H1 (cell line): Measurements from ENCODE around the gene PLXNB1. TPM values are rescaled to one million over a fixed set of nuclear protein-coding genes. Genes with fewer than 3 reads are reported as not detected.

ENCODE experiments used
- CTCF ChIA-PET: fragments of 300-600 bp; sonication (Branson Sonifier 250); formaldehyde crosslinking; loops from one replicate; lab custom pipeline; 2021; ENCODE audit not compliant: partially characterized antibody; lab: Charles Lee
- POLR2A ChIA-PET: fragments of 300-600 bp; sonication (Branson Sonifier 250); formaldehyde crosslinking; loops from one replicate; lab custom pipeline; 2021; ENCODE audit warnings: inconsistent platforms; ENCODE audit not compliant: partially characterized antibody; lab: Charles Lee
- DNase-seq, 2 experiments: peaks; one replicate each; pipeline versions ENCODE4 v3.0.0 to v3.0.0-alpha.2; 2010 to 2022; ENCODE audit warnings: low spot score in 2 of 2, low read depth in 1 of 2, mixed read lengths in 1 of 2
- FAIRE-seq: peaks from 2 replicates; lab custom pipeline; 2011; peaks lifted over from hg19 to GRCh38; lab: Jason Lieb, UNC
- H2AFZ ChIP-seq: 2 replicates; pipeline ENCODE4 v1.8.1; 2012; ENCODE audit warnings: low read length, inconsistent platforms
- H2AK5ac ChIP-seq: 2 replicates; pipeline ENCODE4 v1.6.1; 2013; ENCODE audit warnings: low read depth, low read length
- H2BK120ac ChIP-seq: replicated peaks from 2 replicates; pipeline ENCODE3; 2013; ENCODE audit warnings: low read depth, low read length, inconsistent platforms
- H2BK12ac ChIP-seq: 2 replicates; pipeline ENCODE4 v1.6.1; 2013; ENCODE audit warnings: low read depth, low read length
- H2BK15ac ChIP-seq: 2 replicates; pipeline ENCODE4 v1.6.1; 2013; ENCODE audit warnings: low read length
- H2BK20ac ChIP-seq: 2 replicates; pipeline ENCODE4 v1.6.1; 2013; ENCODE audit warnings: low read length
- H2BK5ac ChIP-seq: 2 replicates; pipeline ENCODE4 v1.6.1; 2013; ENCODE audit warnings: low read depth, low read length
- H3K14ac ChIP-seq: 2 replicates; pipeline ENCODE4 v1.6.1; 2013; ENCODE audit warnings: inconsistent platforms; ENCODE audit not compliant: insufficient read length
- H3K18ac ChIP-seq: 2 replicates; pipeline ENCODE4 v1.6.1; 2013; ENCODE audit warnings: low read length; ENCODE audit errors: extremely low read depth
- H3K23ac ChIP-seq: 2 replicates; pipeline ENCODE4 v1.6.1; 2013; ENCODE audit warnings: inconsistent platforms; ENCODE audit not compliant: insufficient read length
- H3K23me2 ChIP-seq: 2 replicates; pipeline ENCODE4 v1.6.1; 2013; ENCODE audit warnings: low read depth, low read length
- H3K27ac ChIP-seq: 2 replicates; pipeline ENCODE4 v1.6.1; 2011; ENCODE audit warnings: low read depth, low read length, inconsistent platforms
- H3K27me3 ChIP-seq, 4 experiments: replicated peaks in 1 of 4; 1 replicate in 1 of 4; 2 replicates in 3 of 4; pipeline versions ENCODE4 v1.6.1 to v1.8.1; 2011 to 2013; ENCODE audit warnings: low read length in 3 of 4, mild to moderate bottlenecking in 3 of 4, inconsistent platforms in 2 of 4, mixed read lengths in 2 of 4, moderate library complexity in 1 of 4; ENCODE audit not compliant: control insufficient read depth in 3 of 4, insufficient read depth in 3 of 4; ENCODE audit errors: extremely low read depth in 1 of 4
- H3K36me3 ChIP-seq, 4 experiments: 2 replicates each; pipeline versions ENCODE4 v1.6.1 to v1.8.1; 2011 to 2013; ENCODE audit warnings: mild to moderate bottlenecking in 4 of 4, low read length in 3 of 4, moderate library complexity in 2 of 4, control low read depth in 1 of 4, inconsistent platforms in 1 of 4; ENCODE audit not compliant: insufficient read depth in 4 of 4, control insufficient read depth in 2 of 4
- H3K4ac ChIP-seq: replicated peaks from 2 replicates; pipeline ENCODE3; 2013; ENCODE audit warnings: low read length, low read depth, mixed read lengths, inconsistent platforms; ENCODE audit not compliant: insufficient read length
- H3K4me1 ChIP-seq, 4 experiments: replicated peaks in 1 of 4; 1 replicate in 1 of 4; 2 replicates in 3 of 4; pipeline versions ENCODE4 v1.6.1 to v1.8.1; 2011 to 2013; ENCODE audit warnings: low read length in 3 of 4, inconsistent platforms in 2 of 4, mixed read lengths in 1 of 4; ENCODE audit not compliant: insufficient read depth in 4 of 4, control insufficient read depth in 3 of 4
- H3K4me2 ChIP-seq, 2 experiments: 2 replicates each; pipeline versions ENCODE4 v1.6.1 to v1.8.1; 2011 to 2013; ENCODE audit warnings: low read depth in 2 of 2, low read length in 2 of 2, control low read depth in 1 of 2, inconsistent platforms in 1 of 2, mild to moderate bottlenecking in 1 of 2; ENCODE audit not compliant: insufficient read depth in 1 of 2
- H3K4me3 ChIP-seq, 4 experiments: fragments of 200-600, 300-600 bp in 1 of 4; sonication (generic), shearing (Covaris generic), sonication (Bioruptor Twin) in 1 of 4; 2 replicates each; pipeline versions ENCODE4 v1.5.1 to v1.8.1; 2011 to 2016; ENCODE audit warnings: low read length in 4 of 4, low read depth in 3 of 4, control low read depth in 2 of 4, inconsistent platforms in 2 of 4, mild to moderate bottlenecking in 2 of 4, mixed read lengths in 1 of 4, moderate library complexity in 1 of 4; ENCODE audit not compliant: insufficient read depth in 2 of 4; ENCODE audit errors: extremely low read depth in 1 of 4
- H3K56ac ChIP-seq: replicated peaks from 2 replicates; pipeline ENCODE3; 2013; ENCODE audit warnings: low read depth, mild to moderate bottlenecking, mixed read lengths, low read length, inconsistent platforms; ENCODE audit not compliant: insufficient read length
- H3K79me1 ChIP-seq: 2 replicates; pipeline ENCODE4 v1.6.1; 2013; ENCODE audit warnings: low read depth, low read length, control low read depth
- H3K79me2 ChIP-seq, 2 experiments: 2 replicates each; pipeline versions ENCODE4 v1.6.1 to v1.8.1; 2012 to 2013; ENCODE audit warnings: low read length in 2 of 2, mild to moderate bottlenecking in 2 of 2, inconsistent platforms in 1 of 2; ENCODE audit not compliant: insufficient read depth in 2 of 2, control insufficient read depth in 1 of 2
- H3K9ac ChIP-seq, 4 experiments: replicated peaks in 1 of 4; 1 replicate in 1 of 4; 2 replicates in 3 of 4; pipeline versions ENCODE4 v1.6.1 to v1.8.1; 2011 to 2013; ENCODE audit warnings: low read depth in 3 of 4, low read length in 3 of 4, control low read depth in 2 of 4, mild to moderate bottlenecking in 2 of 4, moderate library complexity in 2 of 4, inconsistent platforms in 1 of 4; ENCODE audit errors: extremely low read depth in 1 of 4
- H3K9me3 ChIP-seq, 2 experiments: 2 replicates each; pipeline versions ENCODE4 v1.6.1 to v1.8.1; 2012 to 2013; ENCODE audit warnings: mild to moderate bottlenecking in 2 of 2, moderate library complexity in 2 of 2, control low read depth in 1 of 2, inconsistent platforms in 1 of 2, low read depth in 1 of 2, low read length in 1 of 2, mixed read lengths in 1 of 2; ENCODE audit not compliant: insufficient read depth in 2 of 2
- H4K20me1 ChIP-seq, 2 experiments: replicated peaks in 1 of 2; 2 replicates each; pipeline versions ENCODE3 to v1.8.1; 2011 to 2013; ENCODE audit warnings: inconsistent platforms in 2 of 2, low read length in 2 of 2, mild to moderate bottlenecking in 1 of 2; ENCODE audit not compliant: insufficient read depth in 2 of 2, control insufficient read depth in 1 of 2
- H4K5ac ChIP-seq: 2 replicates; pipeline ENCODE4 v1.6.1; 2013; ENCODE audit warnings: low read length, low read depth, mixed read lengths, inconsistent platforms; ENCODE audit not compliant: insufficient read length
- H4K8ac ChIP-seq: 2 replicates; pipeline ENCODE4 v1.8.0; 2013; ENCODE audit warnings: mild to moderate bottlenecking, moderate library complexity, low read length, inconsistent platforms; ENCODE audit not compliant: insufficient read depth; ENCODE audit errors: extremely low read depth
- H4K91ac ChIP-seq: replicated peaks from 2 replicates; pipeline ENCODE3; 2013; ENCODE audit warnings: low read length, mixed read lengths, inconsistent platforms; ENCODE audit not compliant: insufficient read length
- POLR2AphosphoS5 ChIP-seq: IDR thresholded peaks from 2 replicates; pipeline ENCODE4 v1.6.1; 2011; ENCODE audit warnings: low read depth, low read length
- RNF2 ChIP-seq: fragments of 200-900, 300-1000 bp; sonication (generic); IDR thresholded peaks from 2 replicates; pipeline ENCODE4 v1.7.1; 2016; ENCODE audit warnings: borderline replicate concordance, low read depth, mild to moderate bottlenecking, antibody characterized with exemption, low read length; ENCODE audit not compliant: poor library complexity, severe bottlenecking; ENCODE audit errors: missing control alignments
- RXRA ChIP-seq: IDR thresholded peaks from 2 replicates; pipeline ENCODE4 v1.6.1; 2011; ENCODE audit warnings: low read depth, mild to moderate bottlenecking, low read length, moderate library complexity; ENCODE audit not compliant: insufficient read depth
- SIRT6 ChIP-seq: IDR thresholded peaks from one replicate; pipeline ENCODE4 v1.7.1; 2012; ENCODE audit warnings: low read length, inconsistent platforms
- TEAD4 ChIP-seq: IDR thresholded peaks from 2 replicates; pipeline ENCODE4 v1.6.1; 2012; ENCODE audit warnings: low read depth, low read length, inconsistent platforms, mixed read lengths
- WGBS, 2 experiments: shearing (Covaris generic) in 1 of 2; methylation state at CpG; one replicate each; pipeline versions ENCODE4 v1.1.6 to v1.1.7; 2013 to 2015; ENCODE audit warnings: low lambda C conversion rate in 2 of 2, mixed read lengths in 2 of 2, inconsistent platforms in 1 of 2, low coverage in 1 of 2, missing lambda C conversion rate in 1 of 2; ENCODE audit not compliant: insufficient replicate concordance in 2 of 2, insufficient coverage in 1 of 2, insufficient read length in 1 of 2; ENCODE audit errors: extremely low coverage in 1 of 2, missing lambda C conversion rate in 1 of 2; 5-methylcytosine and 5-hydroxymethylcytosine counted together
- polyA plus RNA-seq, 7 experiments: library from polyadenylated mRNA; depleted of rRNA in 3 of 7; stranded (reverse) in 5 of 7; unstranded in 2 of 7; fragments of >200 nt in 5 of 7; fragments of 200-250 nt in 2 of 7; gene quantifications; 1 replicate in 5 of 7; 2 replicates in 1 of 7; 4 replicates in 1 of 7; pipeline versions ENCODE4 v1.2.1 to v1.2.3, GENCODE V29; 2011 to 2013; ENCODE audit warnings: missing spikeins in 2 of 7, mixed read lengths in 2 of 7
- total RNA-seq: library from RNA; stranded (reverse); fragmentation: NEBNext Ultra II Directional; extraction: Animal tissue kit (Norgen Biotek cat#: 25700); gene quantifications from 2 replicates; pipeline ENCODE4 v1.2.1, GENCODE V29; 2021

PLXNB1 gene
- total and polyA plus RNA-seq, 2 of the 8 experiments (the other 6 are each of a cell fraction or from before 2014, with no cell fraction given) = 109 to 114 TPM

GRCh38 chr3:48388966-48389365, 40.9 kb downstream of the PLXNB1 start:
- ChIA-PET POLR2A (no interaction called here), CTCF (interaction anchor here (0.9 to 4.1 kb wide), 3 partner anchors 11 to 47 kb away, joined by 3 to 21 read pairs (median 10); no protein-coding TSS in a partner anchor)
- WGBS, 2 experiments = 71% methylated on average over 2 of the region's 2 CpGs; no CpG with 5 or more reads in 1 of the 2 experiments
- H3K9me3 ChIP-seq = no peaks in the 10 kb centered on the region
- H4K91ac ChIP-seq = no peak overlapping the region
- H3K9ac ChIP-seq = no peak overlapping the region
- no peak overlapping the region for H3K23ac ChIP-seq
- no peak overlapping the region for H3K4me3 ChIP-seq
- H3K79me2 ChIP-seq = no peaks in the 10 kb centered on the region
- no peaks in the 10 kb centered on the region for H3K36me3 ChIP-seq
- DNase-seq (no peak), FAIRE-seq (no peak)
- H3K18ac ChIP-seq = no peak overlapping the region
- no peak overlapping the region for H3K4me2 ChIP-seq
- H3K27me3 ChIP-seq = no peaks in the 10 kb centered on the region
- H2BK20ac ChIP-seq = no peak overlapping the region
- H4K20me1 ChIP-seq = no peaks in the 10 kb centered on the region
- H3K4ac ChIP-seq = no peak overlapping the region
- no peaks in the 10 kb centered on the region for H3K79me1 ChIP-seq
- no peaks in the 10 kb centered on the region for H3K4me1 ChIP-seq
- no peak overlapping the region for H2BK15ac ChIP-seq
- no peak overlapping the region for H3K14ac ChIP-seq
- no peak overlapping the region for H4K5ac ChIP-seq
- H2BK12ac ChIP-seq = no peak overlapping the region
- H2BK120ac ChIP-seq = no peak overlapping the region
- H2AFZ ChIP-seq = no peak overlapping the region
- no peak overlapping the region for H2BK5ac ChIP-seq
- no peak overlapping the region for H4K8ac ChIP-seq
- H3K56ac ChIP-seq = no peak overlapping the region
- no peaks in the 10 kb centered on the region for H3K23me2 ChIP-seq
- H3K27ac ChIP-seq = no peak overlapping the region
- H2AK5ac ChIP-seq = no peak overlapping the region
- TF ChIP-seq POLR2AphosphoS5 (no peak), TEAD4 (no peak), RXRA (no peak), RNF2 (no peak), SIRT6 (no peak)
